OCI-LY1 (cell line): ENCODE results near the gene ERAL1.
"Not testable (repeated sequence)": the region's sequence is repeated elsewhere in the genome, so short reads cannot be mapped to it uniquely, and the experiment has no call there.

ENCODE experiments used
- H2AFZ ChIP-seq: fragments of 200-600 bp; sonication (generic), shearing (Covaris generic); 2 replicates; pipeline ENCODE4 v1.6.0; 2014; ENCODE audit warnings: antibody characterized with exemption, mild to moderate bottlenecking, low read length
- H3F3A ChIP-seq: fragments of 200-600 bp; sonication (generic), shearing (Covaris generic); 2 replicates; pipeline ENCODE4 v1.6.0; 2014; ENCODE audit warnings: mild to moderate bottlenecking, antibody characterized with exemption, low read length, moderate library complexity; ENCODE audit not compliant: insufficient read depth
- H3K27ac ChIP-seq: fragments of 200-600 bp; sonication (generic); 2 replicates; pipeline ENCODE4 v1.5.1; 2014; ENCODE audit warnings: low read length, mixed run types, mild to moderate bottlenecking, low read depth; ENCODE audit not compliant: poor library complexity, severe bottlenecking
- H3K27me3 ChIP-seq: fragments of 200-600 bp; sonication (generic); 2 replicates; pipeline ENCODE4 v1.6.0; 2014; ENCODE audit warnings: antibody characterized with exemption, mild to moderate bottlenecking, low read length, moderate library complexity; ENCODE audit not compliant: insufficient read depth
- H3K36me3 ChIP-seq: fragments of 200-600 bp; sonication (generic); 2 replicates; pipeline ENCODE4 v1.6.1; 2014; ENCODE audit warnings: mild to moderate bottlenecking, antibody characterized with exemption, low read length, moderate library complexity, mixed read lengths; ENCODE audit not compliant: insufficient read depth
- H3K4me1 ChIP-seq: fragments of 200-600 bp; sonication (generic); 2 replicates; pipeline ENCODE4 v1.5.1; 2014; ENCODE audit warnings: mild to moderate bottlenecking, low read length, moderate library complexity; ENCODE audit not compliant: insufficient read depth, severe bottlenecking
- H3K4me2 ChIP-seq: fragments of 200-600 bp; sonication (generic), shearing (Covaris generic); 2 replicates; pipeline ENCODE4 v1.6.1; 2014; ENCODE audit warnings: low read length
- H3K4me3 ChIP-seq: fragments of 200-600 bp; sonication (generic); 2 replicates; pipeline ENCODE4 v1.5.1; 2014; ENCODE audit warnings: low read length, low read depth, mild to moderate bottlenecking, mixed read lengths; ENCODE audit not compliant: poor library complexity, severe bottlenecking
- H3K79me2 ChIP-seq: fragments of 200-600 bp; shearing (Covaris generic); 2 replicates; pipeline ENCODE4 v1.6.1; 2016; ENCODE audit warnings: mixed run types, low read length, mixed read lengths; ENCODE audit not compliant: insufficient read depth
- H3K9ac ChIP-seq: fragments of 200-600 bp; sonication (generic), shearing (Covaris generic); 2 replicates; pipeline ENCODE4 v1.6.1; 2014; ENCODE audit warnings: mild to moderate bottlenecking, low read length, mixed read lengths
- H3K9me2 ChIP-seq: fragments of 200-600 bp; sonication (generic), shearing (Covaris generic); 2 replicates; pipeline ENCODE4 v1.6.1; 2014; ENCODE audit warnings: low read depth, mild to moderate bottlenecking, low read length, mixed read lengths
- H3K9me3 ChIP-seq: fragments of 200-600 bp; shearing (Covaris generic); 2 replicates; pipeline ENCODE4 v1.6.1; 2014; ENCODE audit warnings: low read length, mixed read lengths
- H4K20me1 ChIP-seq: fragments of 200-600 bp; sonication (generic), shearing (Covaris generic); 2 replicates; pipeline ENCODE4 v1.6.0; 2016; ENCODE audit warnings: mild to moderate bottlenecking, low read length; ENCODE audit not compliant: insufficient read depth
- CTCF ChIP-seq: fragments of 200-600 bp; sonication (generic), shearing (Covaris generic); IDR thresholded peaks from 2 replicates; pipeline ENCODE4 v1.5.1; 2017; ENCODE audit warnings: mild to moderate bottlenecking, antibody characterized with exemption, low read length, moderate library complexity, mixed read lengths
- EZH2 ChIP-seq: fragments of 200-600 bp; sonication (generic), shearing (Covaris generic); IDR thresholded peaks from 2 replicates; pipeline ENCODE4 v1.8.0; 2017; ENCODE audit warnings: borderline replicate concordance, mixed run types, mild to moderate bottlenecking, antibody characterized with exemption, low read length, moderate library complexity, mixed read lengths

ERAL1 gene

GRCh38 chr17:28843816-28844148, 11.0 kb upstream of the ERAL1 start:
- H2AFZ ChIP-seq, result no peak overlapping the region
- H3K9me2 ChIP-seq, result no peaks in the 10 kb centered on the region
- no peaks in the 10 kb centered on the region for H3K9me3 ChIP-seq
- 0 out of 2 replicates have a peak, but pooled peaks cover 2% of the 10 kb centered on the region for H3K36me3 ChIP-seq
- H4K20me1 ChIP-seq, result no peaks in the 10 kb centered on the region
- no peak overlapping the region for H3K4me2 ChIP-seq
- H3K27me3 ChIP-seq, result no peaks in the 10 kb centered on the region
- H3K4me1 ChIP-seq, result peaks cover 22% of the 10 kb centered on the region
- TF ChIP-seq CTCF (no peak), EZH2 (no peak)
- H3F3A ChIP-seq, result no peaks in the 10 kb centered on the region
- H3K4me3 ChIP-seq, result no peak overlapping the region
- H3K27ac ChIP-seq, result no peak overlapping the region
- no peak overlapping the region for H3K9ac ChIP-seq
- peaks cover 34% of the 10 kb centered on the region for H3K79me2 ChIP-seq

GRCh38 chr17:28846231-28846630, 8.6 kb upstream of the ERAL1 start:
- peaks cover 15% of the 10 kb centered on the region for H3K4me1 ChIP-seq
- H4K20me1 ChIP-seq, result no peaks in the 10 kb centered on the region
- no peak overlapping the region for H3K27ac ChIP-seq
- H3K27me3 ChIP-seq, result no peaks in the 10 kb centered on the region
- H3K9me2 ChIP-seq, result no peaks in the 10 kb centered on the region
- peaks cover 11% of the 10 kb centered on the region for H3K79me2 ChIP-seq
- H2AFZ ChIP-seq, result no peak overlapping the region
- no peak overlapping the region for H3K9ac ChIP-seq
- H3K4me2 ChIP-seq, result no peak overlapping the region
- TF ChIP-seq EZH2, result no peak
- TF ChIP-seq CTCF, result no peak
- H3K36me3 ChIP-seq, result no peaks in the 10 kb centered on the region
- H3K9me3 ChIP-seq, result no peaks in the 10 kb centered on the region
- no peaks in the 10 kb centered on the region for H3F3A ChIP-seq
- no peak overlapping the region for H3K4me3 ChIP-seq

DNA sequence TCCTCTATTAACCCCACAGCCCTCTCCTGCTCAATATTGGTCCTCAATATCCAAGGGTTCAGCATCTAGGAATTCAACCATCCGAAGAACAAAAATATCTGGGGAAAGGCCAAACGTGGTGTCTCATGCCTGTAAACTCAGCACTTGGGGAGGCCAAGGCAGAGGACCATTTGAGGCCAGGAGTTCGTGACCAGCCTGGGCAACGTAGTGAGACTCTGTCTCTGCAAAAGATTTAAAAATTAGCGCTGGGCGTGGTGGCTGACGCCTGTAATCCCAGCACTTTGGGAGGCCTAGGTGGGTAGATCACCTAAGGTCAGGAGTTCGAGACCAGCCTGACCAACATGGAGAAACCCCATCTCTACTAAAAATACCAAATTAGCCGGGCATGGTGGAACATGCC, 8.1 kb upstream of the ERAL1 start:
- H3K9me3 ChIP-seq, H2AFZ ChIP-seq, H3K9me2 ChIP-seq: not testable (repeated sequence)

GRCh38 chr17:28848667-28849066, 6.1 kb upstream of the ERAL1 start:
- peak; percentile 53 for TF ChIP-seq CTCF
- not testable (repeated sequence) for H3K4me1 ChIP-seq, H3K27ac ChIP-seq

More for the DNA sequence above, 8.1 kb upstream of the ERAL1 start:
- not testable (repeated sequence) for H3F3A ChIP-seq, H3K4me2 ChIP-seq, H3K36me3 ChIP-seq, H4K20me1 ChIP-seq, H3K27me3 ChIP-seq, H3K9ac ChIP-seq, H3K79me2 ChIP-seq, H3K27ac ChIP-seq, H3K4me3 ChIP-seq
- peaks cover 11% of the 10 kb centered on the region for H3K4me1 ChIP-seq

More at GRCh38 chr17:28848667-28849066, 6.1 kb upstream of the ERAL1 start:
- H4K20me1 ChIP-seq, H2AFZ ChIP-seq, H3K4me3 ChIP-seq, H3F3A ChIP-seq, H3K79me2 ChIP-seq, H3K27me3 ChIP-seq, H3K9ac ChIP-seq, H3K9me3 ChIP-seq, H3K36me3 ChIP-seq, H3K4me2 ChIP-seq, H3K9me2 ChIP-seq: not testable (repeated sequence)
